GM18507 (cell line): ENCODE results near the gene AP2M1.
A peak's percentile ranks its signal among the peaks of the same experiment; 100 is the strongest.
"Not testable (repeated sequence)": the region's sequence is repeated elsewhere in the genome, so short reads cannot be mapped to it uniquely, and the experiment has no call there.

Experiments
- DNase-seq: peaks from one replicate; pipeline ENCODE4 v3.0.0; 2011; ENCODE audit warnings: low read depth; ENCODE audit not compliant: insufficient read length; ENCODE audit errors: extremely low spot score
- FAIRE-seq: peaks from 2 replicates; lab custom pipeline; 2011; peaks lifted over from hg19 to GRCh38; lab: Jason Lieb, UNC

The AP2M1 gene

GRCh38 chr3:184174646-184175492 lies at the start of gene AP2M1:
TSS of gene AP2M1 (plus strand) at chr3:184174855. CDS start at chr3:184176994, 2,139 bp downstream.
- FAIRE-seq (peak; percentile 91), DNase-seq (peak; percentile 93)

GRCh38 chr3:184126006-184126405 lies 48.6 kb upstream of the AP2M1 start:
- no peak for FAIRE-seq
- DNase-seq: no peak

GRCh38 chr3:184129012-184129411 lies 45.6 kb upstream of the AP2M1 start:
- no peak for DNase-seq
- no peak for FAIRE-seq

DNA sequence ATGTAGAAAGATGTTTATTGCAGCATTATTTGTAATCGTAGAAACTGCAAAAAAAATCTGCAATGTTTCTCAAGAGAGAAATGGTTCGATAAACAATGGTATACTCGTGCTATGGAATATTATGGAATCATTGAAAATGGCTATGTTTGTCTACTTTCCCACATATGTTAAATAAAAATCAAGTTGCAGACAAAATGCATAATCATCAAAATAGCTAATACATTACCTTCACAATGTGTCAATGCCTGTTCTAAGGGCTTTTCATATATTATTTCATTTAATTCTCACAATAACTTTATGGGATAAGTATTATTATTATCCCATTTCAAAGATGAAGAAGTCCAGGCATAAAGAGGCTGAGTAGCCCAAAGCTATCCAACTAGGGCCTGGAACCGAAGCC lies 41.7 kb upstream of the AP2M1 start:
- DNase-seq: no peak
- FAIRE-seq: no peak

DNA sequence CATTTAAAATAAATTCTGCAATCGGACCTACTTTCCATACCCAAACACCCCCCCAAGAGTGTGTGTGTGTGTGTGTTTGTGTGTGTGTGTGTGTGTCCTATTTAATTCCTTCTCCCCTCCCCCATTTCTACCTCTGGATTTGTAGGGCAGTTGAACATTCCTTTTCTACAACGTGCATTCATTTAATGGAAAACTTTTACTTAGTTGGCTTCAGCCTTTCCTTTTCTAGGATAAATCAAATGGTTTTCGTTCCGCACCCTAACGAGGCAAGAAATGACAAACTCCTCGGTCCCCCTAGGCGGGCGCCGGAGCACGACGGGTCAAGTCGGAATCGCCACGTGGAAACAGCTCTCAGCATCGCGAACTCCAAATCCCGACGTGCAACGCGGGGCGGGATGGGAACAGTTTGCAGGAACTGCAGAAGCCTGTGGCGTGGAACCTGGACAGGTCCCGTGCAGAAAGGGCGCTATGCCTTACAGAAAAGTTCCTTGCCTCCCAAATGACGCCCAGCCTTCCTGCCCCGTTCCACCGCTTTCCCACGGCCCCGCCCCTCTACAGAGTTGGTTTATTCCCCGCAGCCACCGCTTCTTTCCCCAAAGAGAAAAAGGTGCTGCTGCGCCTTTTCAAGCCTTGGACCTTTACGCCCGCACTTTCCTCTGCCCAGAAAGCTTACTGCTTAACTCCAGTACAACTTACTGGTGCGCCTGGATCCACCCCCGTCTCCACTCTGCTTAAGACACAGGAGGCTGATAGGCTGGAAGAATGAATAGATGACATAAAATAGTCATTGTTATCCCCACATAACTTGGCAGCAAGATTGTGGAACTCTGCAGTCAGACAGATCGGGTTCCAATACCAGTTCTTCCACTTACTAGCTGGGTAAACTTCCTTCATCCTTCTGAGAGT lies 40.6 kb upstream of the AP2M1 start:
- FAIRE-seq (peak; percentile 73), DNase-seq (no peak)

GRCh38 chr3:184134746-184135148 lies 39.9 kb upstream of the AP2M1 start:
- DNase-seq (no peak), FAIRE-seq (peak; percentile 15)

GRCh38 chr3:184135149-184135910 lies 39.3 kb upstream of the AP2M1 start, which contains the start of gene EIF2B5:
TSS of gene EIF2B5 (plus strand) at chr3:184135358. CDS start at chr3:184135386, 28 bp downstream.
- DNase-seq (peak; percentile 85), FAIRE-seq (peak; percentile 93)

DNA sequence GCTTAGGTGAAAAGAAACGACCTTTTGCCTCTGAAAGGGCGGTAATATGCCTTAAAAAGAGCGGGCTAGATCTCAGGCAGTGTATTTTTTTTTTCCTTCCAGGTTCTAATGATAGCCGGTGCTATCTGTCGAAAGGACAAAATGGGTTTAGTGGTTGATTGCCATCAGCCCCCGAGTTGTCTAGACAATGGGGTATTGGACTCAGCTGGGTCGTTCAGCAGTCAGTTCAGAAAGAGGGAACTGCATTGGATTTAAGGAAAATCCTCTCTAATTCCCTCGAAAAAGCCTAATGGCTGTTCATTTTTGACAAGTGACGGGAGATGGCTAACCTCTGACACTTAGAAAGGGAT lies 38.8 kb upstream of the AP2M1 start:
- DNase-seq (no peak), FAIRE-seq (no peak)

- FAIRE-seq (no peak), DNase-seq (no peak)
Observed at GRCh38 chr3:184140436-184140835, 34.2 kb upstream of the AP2M1 start.

GRCh38 chr3:184142199-184142598 lies 32.5 kb upstream of the AP2M1 start:
- no peak for FAIRE-seq
- no peak for DNase-seq

GRCh38 chr3:184143327-184143726 lies 31.3 kb upstream of the AP2M1 start:
- FAIRE-seq: no peak
- DNase-seq: no peak

DNA sequence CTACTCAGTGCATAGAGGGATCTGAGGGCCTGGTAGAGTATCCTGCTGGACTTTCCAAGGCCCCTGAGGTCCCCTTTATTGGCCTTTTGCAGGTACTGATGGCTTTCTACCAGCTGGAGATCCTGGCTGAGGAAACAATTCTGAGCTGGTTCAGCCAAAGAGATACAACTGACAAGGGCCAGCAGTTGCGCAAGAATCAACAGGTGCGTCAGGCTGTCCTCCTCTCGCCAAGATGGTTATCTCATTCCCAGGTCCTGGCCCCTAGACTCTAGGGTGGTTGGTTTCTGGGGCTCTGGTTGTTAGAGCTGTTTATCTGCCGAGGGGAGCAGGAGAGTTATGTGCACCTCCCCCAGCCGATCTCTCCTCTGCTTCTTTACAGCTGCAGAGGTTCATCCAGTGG lies 30.1 kb upstream of the AP2M1 start:
- DNase-seq (no peak), FAIRE-seq (no peak)

- DNase-seq: no peak
- FAIRE-seq: peak; percentile 68
Observed at GRCh38 chr3:184145111-184145524, 29.5 kb upstream of the AP2M1 start.

DNA sequence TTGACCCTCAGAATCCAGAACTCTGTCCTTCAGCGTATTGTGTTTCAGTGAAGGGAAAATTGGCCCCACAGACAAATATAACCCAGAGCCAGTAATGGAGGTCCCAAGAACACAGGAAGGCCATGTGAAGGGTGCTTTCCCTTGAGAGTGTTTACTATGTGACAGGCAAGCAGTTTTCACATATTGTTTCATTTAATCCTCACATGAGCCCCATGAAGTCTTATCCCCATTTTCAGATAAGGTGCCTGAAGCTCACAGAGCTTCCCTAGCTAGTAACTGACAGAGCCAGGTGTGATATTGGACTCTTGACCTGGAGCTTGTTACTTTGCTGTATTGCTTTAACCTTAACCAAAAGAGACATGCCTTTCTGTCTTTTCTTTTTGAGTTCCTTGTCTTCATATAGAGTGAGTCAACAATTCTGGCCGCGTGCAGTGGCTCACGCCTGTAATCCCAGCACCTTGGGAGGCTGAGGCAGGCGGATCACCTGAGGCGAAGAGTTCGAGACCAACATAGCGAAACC lies 28.8 kb upstream of the AP2M1 start:
- DNase-seq (no peak), FAIRE-seq (no peak)

GRCh38 chr3:184148076-184148475 lies 26.6 kb upstream of the AP2M1 start:
- FAIRE-seq (no peak), DNase-seq (no peak)

- FAIRE-seq (no peak), DNase-seq (no peak)
Observed at GRCh38 chr3:184149123-184149522, 25.5 kb upstream of the AP2M1 start.

DNA sequence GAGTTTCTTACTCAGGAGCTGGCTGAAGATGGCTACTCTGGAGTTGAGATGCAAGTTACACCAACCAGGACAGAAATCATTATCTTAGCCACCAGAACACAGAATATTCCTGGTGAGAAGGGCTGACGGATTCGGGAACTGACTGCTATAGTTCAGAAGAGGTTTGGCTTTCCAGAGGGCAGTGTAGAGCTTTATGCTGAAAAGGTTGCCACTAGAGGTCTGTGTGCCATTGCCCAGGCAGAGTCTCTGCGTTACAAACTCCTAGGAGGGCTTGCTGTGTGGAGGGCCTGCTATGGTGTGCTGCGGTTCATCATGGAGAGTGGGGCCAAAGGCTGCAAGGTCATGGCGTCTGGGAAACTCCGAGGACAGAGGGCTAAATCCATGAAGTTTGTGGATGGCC lies 24.9 kb upstream of the AP2M1 start:
- FAIRE-seq, DNase-seq: not testable (repeated sequence)

- no peak for FAIRE-seq
- peak; percentile 70 for DNase-seq
Observed at GRCh38 chr3:184154885-184155643, 19.6 kb upstream of the AP2M1 start, which contains the start of gene DVL3. TSS of gene DVL3 (plus strand) at chr3:184155377. CDS start at chr3:184155636, 259 bp downstream.
